ENCODE measurements around the gene UPK1B. TPM values are rescaled to one million over a fixed set of nuclear protein-coding genes. Genes with fewer than 3 reads are reported as not detected.
"Not testable (repeated sequence)": the region's sequence is repeated elsewhere in the genome, so short reads cannot be mapped to it uniquely, and the experiment has no call there.

Gene UPK1B
- total and polyA plus RNA-seq, 9 of the 15 experiments (the other 6 are each of a cell fraction or from before 2014, with no cell fraction given), result 0.22 to 1.2 (median 0.51) TPM

GRCh38 chr3:119125742-119126504 lies 47.5 kb upstream of the UPK1B start:
- no peak overlapping the region for H2AFZ ChIP-seq (ENCODE audit: low read depth, low read length)
- no peak for FAIRE-seq
- in situ Hi-C loops (cut with MboI), result loop anchor here (25.0 kb wide), 1 partner anchor 561 kb away; the partner anchor contains the start of gene COX17
- intact Hi-C loops (cut with micrococcal nuclease), result no loop called here
- H3K9me1 ChIP-seq (ENCODE audit: control insufficient read depth, insufficient read depth, low read length), result no peaks in the 10 kb centered on the region
- no peak for ATAC-seq
- no peaks in the 10 kb centered on the region for H4K20me1 ChIP-seq (replicated peaks; ENCODE audit: control insufficient read depth, insufficient read depth, low read length)
- H3K27me3 ChIP-seq (ENCODE audit: control insufficient read depth in 2 of 2, insufficient read depth in 2 of 2, low read length in 2 of 2), result no peaks in the 10 kb centered on the region
- H3K79me2 ChIP-seq (ENCODE audit: control insufficient read depth, insufficient read depth, low read length), result no peaks in the 10 kb centered on the region
- H3K4me1 ChIP-seq (replicated peaks in 1 of 2; ENCODE audit: control insufficient read depth in 2 of 2, insufficient read depth in 2 of 2, low read length in 2 of 2), result no peaks in the 10 kb centered on the region
- no peaks in the 10 kb centered on the region for H3K9me3 ChIP-seq (replicated peaks; ENCODE audit: control insufficient read depth, insufficient read depth, low read depth, low read length)
- no peak overlapping the region for H3K4me2 ChIP-seq (ENCODE audit: insufficient read depth, low read length)
- ChIA-PET CTCF (ENCODE audit: low intra/inter-chr PET ratio) (no interaction called here), POLR2A (interaction anchor here (0.6 kb wide), 1 partner anchor 105 kb away, joined by 3 read pairs; no protein-coding TSS in a partner anchor)
- H3K27ac ChIP-seq (ENCODE audit: extremely low read depth, low read depth, low read length), result no peak overlapping the region
- WGBS (ENCODE audit: insufficient coverage, low coverage, missing lambda C conversion rate), result 3% methylated on average over 6 of the region's 17 CpGs
- H3K36me3 ChIP-seq (ENCODE audit: control insufficient read depth, insufficient read depth, low read length), result no peaks in the 10 kb centered on the region
- no peak overlapping the region for H3K4me3 ChIP-seq
- no peak overlapping the region for H3K9ac ChIP-seq (ENCODE audit: insufficient read depth in 1 of 2, low read depth in 2 of 2, low read length in 2 of 2)
- no peak for DNase-seq (ENCODE audit: extremely low read depth in 1 of 4, low spot score in 3 of 4)
- BruUV-seq (replicated peaks), result no TSS peak
- TF ChIP-seq BHLHE40 (IDR thresholded peaks at IDR 0.05; ENCODE audit: low read length), result no peak
- no peak for TF ChIP-seq CGGBP1 (CRISPR knock-in tag; IDR thresholded peaks at IDR 0.05)
- no peak for TF ChIP-seq CBFA2T2 (conservative IDR thresholded peaks at IDR 0.05)
- TF ChIP-seq HMG20A (CRISPR knock-in tag; conservative IDR thresholded peaks at IDR 0.05), result no peak
- TF ChIP-seq ZNF644 (tag; IDR thresholded peaks at IDR 0.05; ENCODE audit: low read depth), result no peak
- no peak for TF ChIP-seq DACH1 (IDR thresholded peaks at IDR 0.05; ENCODE audit: partially characterized antibody)
- no peak for TF ChIP-seq ELF1 (tag; IDR thresholded peaks at IDR 0.05)
- TF ChIP-seq FIP1L1 (IDR thresholded peaks at IDR 0.05; ENCODE audit: low read depth, low read length, poor library complexity, severe bottlenecking), result no peak
- TF ChIP-seq PKNOX1 (IDR thresholded peaks at IDR 0.05), result no peak
- TF ChIP-seq IRF1 (CRISPR knock-in tag; IDR thresholded peaks at IDR 0.05; ENCODE audit: borderline replicate concordance), result no peak
- TF ChIP-seq CC2D1A (IDR thresholded peaks at IDR 0.05), result no peak
- no peak for TF ChIP-seq NR2F6 (CRISPR knock-in tag; IDR thresholded peaks at IDR 0.05)

GRCh38 chr3:119130291-119130690 lies 43.1 kb upstream of the UPK1B start:
- WGBS (ENCODE audit: insufficient coverage, low coverage, missing lambda C conversion rate), result 0% methylated on average over 5 of the region's 7 CpGs
- CTCF ChIA-PET (ENCODE audit: low intra/inter-chr PET ratio); intact Hi-C loops (cut with micrococcal nuclease); H3K9ac ChIP-seq (ENCODE audit: insufficient read depth in 1 of 2, low read depth in 2 of 2, low read length in 2 of 2); BruUV-seq (replicated peaks); FAIRE-seq; H3K4me3 ChIP-seq; DNase-seq (ENCODE audit: extremely low read depth in 1 of 4, low spot score in 3 of 4); H3K79me2 ChIP-seq (ENCODE audit: control insufficient read depth, insufficient read depth, low read length); H3K9me1 ChIP-seq (ENCODE audit: control insufficient read depth, insufficient read depth, low read length); H3K4me2 ChIP-seq (ENCODE audit: insufficient read depth, low read length); H4K20me1 ChIP-seq (replicated peaks; ENCODE audit: control insufficient read depth, insufficient read depth, low read length); H3K4me1 ChIP-seq (replicated peaks in 1 of 2; ENCODE audit: control insufficient read depth in 2 of 2, insufficient read depth in 2 of 2, low read length in 2 of 2); POLR2A ChIA-PET; H3K9me3 ChIP-seq (replicated peaks; ENCODE audit: control insufficient read depth, insufficient read depth, low read depth, low read length); ATAC-seq; H3K36me3 ChIP-seq (ENCODE audit: control insufficient read depth, insufficient read depth, low read length); H2AFZ ChIP-seq (ENCODE audit: low read depth, low read length); H3K27ac ChIP-seq (ENCODE audit: extremely low read depth, low read depth, low read length); H3K27me3 ChIP-seq (ENCODE audit: control insufficient read depth in 2 of 2, insufficient read depth in 2 of 2, low read length in 2 of 2): not testable (repeated sequence)
- in situ Hi-C loops (cut with MboI), result loop anchor here (25.0 kb wide), 1 partner anchor 557 kb away; the partner anchor contains the start of gene COX17
